Left ventricle myocardium inferior (tissue), 1 donor: Measurements from ENCODE around the gene ARHGEF17. TPM values are rescaled to one million over a fixed set of nuclear protein-coding genes. Genes with fewer than 3 reads are reported as not detected.
A peak's percentile ranks its signal among the peaks of the same experiment; 100 is the strongest.

Source experiments
- DNase-seq: peaks from one replicate; pipeline ENCODE4 v3.0.0-alpha.2; 2020
- H3K27ac ChIP-seq: fragments of 200-600 bp; replicated peaks from 2 replicates; pipeline ENCODE4 v1.8.0; 2021
- H3K27me3 ChIP-seq: fragments of 200-600 bp; 2 replicates; pipeline ENCODE4 v1.8.0; 2021; ENCODE audit warnings: low read depth
- H3K36me3 ChIP-seq: fragments of 200-600 bp; 2 replicates; pipeline ENCODE4 v1.8.0; 2021
- H3K4me1 ChIP-seq: fragments of 200-600 bp; 2 replicates; pipeline ENCODE4 v1.8.0; 2021
- H3K4me3 ChIP-seq: fragments of 200-600 bp; 2 replicates; pipeline ENCODE4 v1.8.0; 2021; ENCODE audit warnings: mild to moderate bottlenecking, moderate library complexity
- H3K9me3 ChIP-seq: fragments of 200-600 bp; replicated peaks from 2 replicates; pipeline ENCODE4 v1.8.0; 2021
- intact Hi-C: fragments of 100-400 bp; cut with micrococcal nuclease; formaldehyde crosslinking; loops from one replicate; pipeline ENCODE4 v1.11.0; 2022
- total RNA-seq: library from RNA; stranded (reverse); fragmentation: NEBNext Ultra II Directional; extraction: Animal tissue kit (Norgen Biotek cat#: 25700); gene quantifications from one replicate; pipeline ENCODE4 v1.2.1, GENCODE V29; 2021
- TF ChIP-seq, protein P1 (sequence below): fragments of 200-600 bp; IDR thresholded peaks from 2 replicates; pipeline ENCODE4 v1.8.0; 2021; ENCODE audit warnings: antibody characterized with exemption, mild to moderate bottlenecking, borderline replicate concordance
- donor health status: DM: no; HTN: yes; CAD: no; lungs with severe emphysema.

ARHGEF17 gene
- total RNA-seq, 1 donor from 2014 or later, result 53.1 TPM

DNA sequence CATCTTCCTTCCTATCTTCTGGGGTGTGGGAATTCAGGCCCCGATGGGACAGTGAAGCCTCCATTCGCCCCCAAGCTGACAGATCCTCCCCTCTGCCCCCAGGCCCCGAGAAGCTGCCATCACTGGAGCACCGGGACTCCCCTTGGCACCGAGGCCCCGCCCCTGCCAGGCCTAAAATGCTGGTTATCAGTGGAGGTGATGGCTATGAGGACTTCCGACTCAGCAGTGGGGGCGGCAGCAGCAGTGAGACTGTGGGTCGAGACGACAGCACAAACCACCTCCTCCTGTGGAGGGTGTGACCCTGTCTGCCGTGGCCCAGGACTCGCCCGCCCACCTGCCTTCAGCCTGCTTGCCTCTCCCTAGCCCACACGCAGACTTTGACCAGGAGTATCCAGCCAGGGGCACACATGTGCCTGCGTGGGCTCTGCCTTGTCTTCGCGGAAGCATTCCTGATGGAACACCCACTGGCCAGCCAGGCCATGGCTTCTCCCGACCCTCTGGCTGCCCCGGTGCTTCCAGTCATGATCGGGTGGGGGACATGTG lies 59.5 kb downstream of the ARHGEF17 start:
- peaks cover 58% of the 10 kb centered on the region for H3K36me3 ChIP-seq
- no peak overlapping the region for H3K27ac ChIP-seq
- no peak overlapping the region for H3K4me3 ChIP-seq
- no peaks in the 10 kb centered on the region for H3K27me3 ChIP-seq
- peaks cover 35% of the 10 kb centered on the region for H3K4me1 ChIP-seq
- TF ChIP-seq, protein P1, sequence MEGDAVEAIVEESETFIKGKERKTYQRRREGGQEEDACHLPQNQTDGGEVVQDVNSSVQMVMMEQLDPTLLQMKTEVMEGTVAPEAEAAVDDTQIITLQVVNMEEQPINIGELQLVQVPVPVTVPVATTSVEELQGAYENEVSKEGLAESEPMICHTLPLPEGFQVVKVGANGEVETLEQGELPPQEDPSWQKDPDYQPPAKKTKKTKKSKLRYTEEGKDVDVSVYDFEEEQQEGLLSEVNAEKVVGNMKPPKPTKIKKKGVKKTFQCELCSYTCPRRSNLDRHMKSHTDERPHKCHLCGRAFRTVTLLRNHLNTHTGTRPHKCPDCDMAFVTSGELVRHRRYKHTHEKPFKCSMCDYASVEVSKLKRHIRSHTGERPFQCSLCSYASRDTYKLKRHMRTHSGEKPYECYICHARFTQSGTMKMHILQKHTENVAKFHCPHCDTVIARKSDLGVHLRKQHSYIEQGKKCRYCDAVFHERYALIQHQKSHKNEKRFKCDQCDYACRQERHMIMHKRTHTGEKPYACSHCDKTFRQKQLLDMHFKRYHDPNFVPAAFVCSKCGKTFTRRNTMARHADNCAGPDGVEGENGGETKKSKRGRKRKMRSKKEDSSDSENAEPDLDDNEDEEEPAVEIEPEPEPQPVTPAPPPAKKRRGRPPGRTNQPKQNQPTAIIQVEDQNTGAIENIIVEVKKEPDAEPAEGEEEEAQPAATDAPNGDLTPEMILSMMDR, result no peak
- intact Hi-C loops, result no loop called here
- H3K9me3 ChIP-seq, result no peaks in the 10 kb centered on the region
- DNase-seq, result no peak

DNA sequence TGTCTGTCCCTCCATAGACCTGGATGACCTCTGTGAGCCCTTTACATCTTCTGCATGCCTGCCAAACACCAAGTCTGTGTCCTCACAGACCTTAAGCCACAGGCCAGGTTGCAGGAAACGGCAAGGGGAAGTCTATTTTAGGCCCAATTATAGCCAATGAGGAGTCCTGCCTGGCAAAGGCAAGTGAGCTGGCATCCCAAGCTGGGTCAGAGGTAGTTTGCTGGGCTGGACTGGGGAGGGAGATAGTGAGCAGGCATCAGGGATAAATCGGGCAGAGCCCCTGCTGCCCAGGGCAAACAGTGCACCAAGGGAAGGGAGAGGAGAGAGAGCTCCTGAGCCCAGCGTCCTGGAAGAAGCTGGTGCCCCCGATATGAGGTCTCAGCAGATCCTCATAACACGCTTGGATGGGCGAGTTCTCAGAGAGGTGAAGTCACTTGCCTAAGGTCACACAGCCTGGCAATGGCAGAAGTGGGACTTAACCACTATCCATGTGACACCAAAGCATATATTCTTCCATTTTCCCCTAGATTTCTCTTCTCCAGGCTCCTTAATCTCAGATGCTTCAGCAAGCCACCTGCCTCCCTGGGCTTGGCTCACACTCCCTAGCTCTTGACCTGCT lies 64.4 kb downstream of the ARHGEF17 start:
- intact Hi-C loops, result no loop called here
- DNase-seq, result no peak
- TF ChIP-seq, protein P1, result peak; percentile 29
- Histone ChIP-seq H3K27ac (peak overlapping the region; percentile 64), H3K4me1 (peaks cover 39% of the 10 kb centered on the region), H3K9me3 (no peaks in the 10 kb centered on the region), H3K4me3 (no peak overlapping the region), H3K27me3 (no peaks in the 10 kb centered on the region), H3K36me3 (peaks cover 10% of the 10 kb centered on the region)

DNA sequence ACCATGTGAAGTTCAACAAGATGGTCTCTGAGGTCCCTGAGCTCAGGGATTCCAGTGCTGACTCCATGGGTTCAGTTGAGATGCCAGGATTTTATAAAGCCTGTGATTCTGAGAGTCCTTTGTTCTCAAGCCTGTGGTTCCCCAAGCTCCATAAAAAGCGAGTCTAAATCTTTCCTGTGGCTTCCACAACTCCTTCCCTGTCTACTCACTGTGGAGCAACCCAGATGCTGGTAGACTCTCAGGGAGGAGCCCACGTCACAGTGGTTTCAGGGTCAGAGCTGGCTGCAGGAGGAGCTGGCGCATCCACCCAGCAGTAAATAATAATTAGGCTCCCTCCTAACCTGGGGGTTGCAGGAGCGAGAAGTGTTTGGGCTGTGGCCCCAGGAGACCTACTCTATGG lies 66.1 kb downstream of the ARHGEF17 start:
- Histone ChIP-seq H3K4me3 (no peak overlapping the region), H3K36me3 (no peaks in the 10 kb centered on the region), H3K27me3 (no peaks in the 10 kb centered on the region), H3K27ac (no peak overlapping the region), H3K9me3 (no peaks in the 10 kb centered on the region), H3K4me1 (peaks cover 51% of the 10 kb centered on the region)
- TF ChIP-seq, protein P1, result no peak
- intact Hi-C loops, result no loop called here
- DNase-seq, result no peak

DNA sequence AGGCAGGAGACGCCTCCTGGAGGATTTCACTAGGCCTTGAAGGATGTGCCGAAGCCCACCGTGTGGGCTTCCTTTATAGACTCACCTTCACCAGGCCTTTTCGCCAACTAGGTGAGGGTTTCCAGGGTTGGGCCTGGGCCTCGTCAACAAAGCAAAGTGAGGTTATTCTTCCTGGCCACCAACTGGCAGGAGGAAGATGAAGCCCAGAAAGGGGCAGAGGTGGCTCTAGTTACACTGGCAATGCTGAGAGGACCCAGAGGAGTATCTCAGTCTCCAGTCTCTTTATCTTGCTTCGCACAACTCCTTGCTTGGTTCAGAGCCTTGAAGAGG lies 67.7 kb downstream of the ARHGEF17 start:
- Histone ChIP-seq H3K27me3 (no peaks in the 10 kb centered on the region), H3K36me3 (no peaks in the 10 kb centered on the region), H3K27ac (peak overlapping the region; percentile 78), H3K4me3 (peak overlapping the region; percentile 92), H3K9me3 (no peaks in the 10 kb centered on the region), H3K4me1 (peaks cover 58% of the 10 kb centered on the region)
- intact Hi-C loops, result no loop called here
- TF ChIP-seq, protein P1, result no peak
- DNase-seq, result no peak

DNA sequence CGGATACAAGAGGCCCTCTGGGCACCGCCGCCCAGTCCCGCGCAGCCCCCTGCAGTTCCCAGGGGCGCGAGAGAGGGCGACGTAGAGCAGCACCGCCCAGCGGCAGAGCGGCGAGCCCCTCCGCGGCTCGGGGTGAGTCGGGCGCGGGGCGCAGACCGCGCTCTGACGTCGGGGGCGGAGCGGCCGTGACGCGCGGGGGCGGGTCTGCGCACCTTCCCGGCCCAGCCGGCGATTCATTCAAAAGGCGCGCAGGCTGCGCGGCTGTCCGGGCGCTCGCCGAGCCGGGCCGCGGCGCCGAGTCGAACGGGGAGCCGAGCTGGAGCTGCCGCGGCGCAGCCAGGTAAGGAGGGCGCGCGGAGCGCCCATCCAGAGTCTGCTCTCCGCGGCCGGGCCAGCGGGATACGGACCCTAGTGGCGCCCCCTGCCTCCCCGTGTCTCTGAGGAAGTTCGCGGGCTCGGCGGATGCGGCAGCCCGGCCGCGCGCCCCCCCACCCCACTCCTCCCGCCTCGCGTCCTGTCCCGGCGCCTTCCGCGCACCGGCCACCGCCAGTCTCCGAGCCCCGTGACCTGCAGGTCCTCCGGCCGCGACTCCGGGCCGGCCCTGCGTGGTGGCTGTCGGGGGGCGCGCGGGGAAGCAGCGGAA lies 68.2 kb downstream of the ARHGEF17 start, which contains the start of gene RELT:
Gene RELT, plus strand, starts transcription at position 240 of the 643 bp plus-strand sequence. CDS start 12,738 bp downstream, outside the sequence.
- peaks cover 63% of the 10 kb centered on the region for H3K4me1 ChIP-seq
- no peaks in the 10 kb centered on the region for H3K9me3 ChIP-seq
- peak within 1 kb of the TSS; percentile 92 for H3K4me3 ChIP-seq
- DNase-seq, result peak; percentile 89
- intact Hi-C loops, result no loop called here
- H3K27me3 ChIP-seq, result no peaks in the 10 kb centered on the region
- TF ChIP-seq, protein P1, result peak; percentile 93
- H3K27ac ChIP-seq, result peak within 1 kb of the TSS; percentile 78
- H3K36me3 ChIP-seq, result no peaks in the 10 kb centered on the region
